NCI-H146 treated with DMSO at 0.1 percent for 48 hours (cell line): ENCODE results near the gene CUX1.
"Not testable (repeated sequence)": the region's sequence is repeated elsewhere in the genome, so short reads cannot be mapped to it uniquely, and the experiment has no call there.

ENCODE experiments used
- DNase-seq: peaks from one replicate; lab custom pipeline; 2025; ENCODE audit not compliant: unreplicated experiment; lab: John Stamatoyannopoulos, UW

The CUX1 gene

DNA sequence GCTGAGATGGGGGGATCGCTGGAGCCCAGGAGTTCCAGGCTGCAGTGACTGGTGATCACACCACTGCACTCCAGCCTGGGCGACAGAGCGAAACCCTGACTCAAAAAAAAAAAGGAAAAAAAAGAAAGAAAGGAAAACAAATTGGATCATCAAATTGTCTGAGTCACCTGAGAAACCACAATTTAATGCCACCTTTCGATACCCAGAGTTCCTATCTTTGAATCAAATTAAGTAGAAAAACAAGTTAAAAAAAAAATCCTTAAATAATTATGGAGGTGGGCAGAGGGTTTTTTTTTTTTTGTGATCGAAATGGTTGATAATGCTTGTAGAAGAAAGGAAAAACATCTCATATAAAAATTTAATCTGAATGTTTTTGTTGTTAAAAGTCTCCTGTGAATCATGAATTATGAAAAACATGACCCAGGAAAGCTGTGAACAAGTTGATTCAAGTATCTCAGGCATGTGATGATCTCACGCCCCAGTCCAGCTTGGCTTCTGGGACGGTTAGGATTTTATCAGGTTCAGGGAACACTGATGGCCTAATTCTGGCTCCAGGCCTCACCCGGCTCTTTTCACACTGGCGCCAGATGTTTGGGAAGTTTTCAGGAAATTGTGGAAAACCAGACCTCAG, 25.3 kb upstream of the CUX1 start:
- no peak for DNase-seq

DNA sequence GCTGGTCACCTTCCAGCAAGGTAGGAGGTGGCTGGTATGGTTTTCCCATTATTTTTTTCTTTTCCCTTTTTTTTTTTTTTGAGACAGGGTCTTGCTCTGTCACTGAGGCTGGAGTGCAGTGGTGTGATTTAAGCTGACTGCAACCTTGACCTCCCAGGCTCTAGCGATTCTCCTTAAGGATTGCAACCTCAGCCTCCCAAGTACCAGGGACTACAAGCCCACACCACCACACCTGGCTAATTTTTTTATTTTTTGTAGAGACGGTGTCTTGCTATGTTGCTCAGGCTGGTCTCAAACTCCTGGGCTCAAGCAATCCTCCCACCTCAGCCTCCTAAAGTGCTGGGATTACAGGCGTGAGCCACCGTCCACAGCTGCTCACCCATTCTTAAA, 24.7 kb upstream of the CUX1 start:
- DNase-seq, result not testable (repeated sequence)

DNA sequence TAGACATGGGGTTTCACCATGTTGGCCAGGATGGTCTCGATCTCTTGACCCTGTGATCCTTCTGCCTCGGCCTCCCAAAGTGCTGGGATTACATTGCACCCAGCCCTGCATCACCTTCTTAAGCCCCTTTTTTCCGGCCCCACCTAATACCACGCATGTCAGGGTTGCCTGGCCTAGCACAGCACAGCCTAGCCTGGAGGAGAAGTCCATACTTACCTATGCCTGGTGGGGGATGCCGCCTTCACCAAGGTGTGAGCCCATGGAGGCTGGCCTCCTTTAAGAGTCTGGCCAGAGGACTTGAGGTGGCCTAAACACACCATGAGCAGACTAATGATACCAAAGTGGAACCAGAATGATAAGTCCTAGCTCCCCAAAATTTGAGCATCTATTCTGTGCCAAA, 22.0 kb upstream of the CUX1 start:
- DNase-seq, result no peak

DNA sequence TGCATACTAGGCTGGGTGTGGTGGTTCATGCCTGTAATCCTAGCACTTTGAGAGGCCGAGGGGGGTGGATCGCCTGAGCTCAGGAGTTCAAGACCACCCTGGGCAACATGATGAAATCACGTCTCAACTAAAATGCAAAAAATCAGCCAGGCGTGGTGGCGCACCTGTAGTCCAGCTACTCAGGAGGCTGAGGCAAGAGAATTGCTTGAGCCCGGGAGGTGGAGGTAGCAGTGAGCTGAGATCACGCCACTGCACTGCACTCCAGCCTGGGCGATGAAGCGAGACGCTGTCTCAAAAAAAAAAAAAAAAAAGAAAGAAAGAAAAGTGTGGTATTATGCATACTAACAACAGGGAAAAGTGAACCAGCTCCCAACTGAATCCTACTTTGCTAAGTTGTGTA, 19.3 kb upstream of the CUX1 start:
- DNase-seq, result not testable (repeated sequence)

DNA sequence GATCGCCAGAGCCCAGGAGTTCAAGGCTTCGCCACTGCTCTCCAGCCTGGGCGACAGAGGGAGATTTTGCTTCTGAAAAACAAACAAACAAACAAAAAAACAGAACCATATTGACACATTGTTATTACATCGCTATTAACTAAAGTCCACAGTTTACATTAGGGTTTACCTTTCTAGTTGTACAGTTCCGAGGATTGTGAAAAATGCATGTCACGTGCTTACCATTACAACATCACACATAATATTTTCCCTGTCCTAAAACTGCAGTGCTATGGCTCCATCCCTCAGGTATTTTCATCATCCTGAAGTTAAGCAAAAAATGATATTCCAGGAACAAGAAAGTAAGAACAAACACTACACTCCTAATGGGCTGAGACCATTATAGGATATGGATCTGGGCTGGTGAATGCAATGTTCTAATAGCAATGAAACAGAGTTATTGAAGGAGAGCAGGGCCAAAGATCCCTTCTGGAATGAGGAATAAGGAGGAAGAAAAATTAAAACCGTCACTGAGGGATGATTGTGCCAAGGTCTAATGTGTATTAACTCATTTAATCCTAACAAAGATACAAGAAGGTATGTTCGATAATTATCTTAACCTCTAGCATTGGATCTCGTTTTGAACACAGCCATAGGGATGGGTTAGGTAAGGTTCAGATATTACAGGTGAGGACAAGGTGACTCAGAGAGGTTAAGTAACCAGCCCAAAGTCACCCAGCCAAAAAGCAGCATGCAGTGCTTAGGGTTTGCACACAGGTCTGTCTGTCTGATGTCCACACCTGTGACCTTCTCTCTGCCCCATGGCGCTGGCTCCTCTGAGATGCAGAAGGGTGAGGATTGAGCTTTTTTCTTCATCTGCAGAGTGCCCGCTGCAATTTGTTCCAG, 14.0 kb upstream of the CUX1 start:
- no peak for DNase-seq

DNA sequence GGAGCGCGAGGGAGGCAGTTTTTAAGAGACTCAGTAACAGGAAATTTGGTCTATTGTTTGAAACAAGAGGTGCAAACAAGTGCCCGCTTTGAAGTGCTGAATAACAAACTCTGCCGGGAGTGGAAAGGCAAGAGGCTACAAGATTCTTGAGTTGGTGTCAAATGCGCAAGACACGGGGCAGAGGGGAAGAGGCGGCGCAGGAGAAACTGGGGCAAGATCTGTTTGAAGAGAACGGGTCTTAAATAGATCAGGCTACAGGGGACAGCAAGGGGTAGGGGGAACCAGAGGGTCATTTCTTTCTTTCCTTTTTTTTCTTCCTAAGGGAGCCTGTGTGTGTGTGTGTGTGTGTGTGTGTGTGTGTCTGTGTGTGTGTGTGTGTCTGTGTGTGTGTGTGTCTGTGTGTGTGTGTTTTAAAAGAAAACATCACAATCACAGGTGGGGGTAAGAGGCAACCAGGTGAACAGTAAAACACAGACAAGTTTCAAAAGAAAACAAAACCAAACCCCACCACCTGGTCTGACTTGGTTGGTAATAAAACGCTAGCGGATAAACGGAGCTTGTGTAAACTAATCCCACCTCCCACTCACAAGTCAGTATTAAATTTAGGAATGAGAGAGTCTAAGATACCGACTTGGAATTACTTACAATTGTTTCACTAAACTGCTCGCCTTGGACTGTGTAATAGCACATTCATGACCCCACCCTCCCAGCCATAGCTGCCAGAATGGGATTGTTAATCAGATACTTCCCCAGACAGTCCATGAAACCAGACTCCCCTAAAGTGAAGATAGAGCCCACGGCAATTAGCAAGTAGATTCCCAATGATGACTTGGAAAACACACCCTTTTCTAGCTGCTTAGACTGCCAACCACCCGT, 13.1 kb upstream of the CUX1 start:
- no peak for DNase-seq

DNA sequence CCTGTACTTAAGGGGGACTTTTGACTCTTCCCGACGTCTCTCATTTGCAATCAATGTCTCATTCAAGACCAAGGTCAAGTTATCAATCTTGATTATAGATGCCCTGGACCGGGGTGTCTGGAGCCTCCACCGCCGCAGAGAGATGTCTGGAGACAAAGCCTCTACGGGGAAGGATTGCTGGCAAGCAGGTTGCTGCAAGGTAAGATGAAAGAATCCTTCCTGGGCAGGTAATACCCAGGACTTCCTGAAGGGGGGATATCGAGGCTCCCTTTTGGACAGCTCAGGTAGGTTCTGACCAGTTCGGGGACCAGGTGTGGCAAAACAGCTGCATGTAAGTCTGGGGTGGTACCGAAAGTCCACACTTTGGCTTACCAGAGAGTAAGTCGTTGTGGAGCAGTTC, 12.5 kb upstream of the CUX1 start:
- DNase-seq, result no peak

DNA sequence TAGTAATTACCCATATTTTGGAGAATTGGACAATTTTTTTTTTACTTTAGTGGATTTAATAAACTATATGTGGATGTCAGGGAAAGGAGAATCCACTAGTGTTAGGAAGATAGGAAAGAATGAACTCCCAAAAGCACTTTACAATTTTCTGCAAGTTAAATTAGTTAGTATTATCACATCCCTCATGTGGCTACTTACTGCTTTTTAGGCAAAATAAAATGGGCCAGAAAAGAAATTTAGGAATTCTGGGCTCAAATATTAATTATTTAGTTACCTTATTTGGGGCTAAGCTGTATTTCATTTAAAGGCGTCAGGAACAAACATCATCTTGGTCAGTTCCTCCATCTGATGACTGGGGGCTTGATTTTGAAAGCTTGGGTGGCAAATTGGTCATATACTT, 4.8 kb upstream of the CUX1 start:
- DNase-seq, result no peak

DNA sequence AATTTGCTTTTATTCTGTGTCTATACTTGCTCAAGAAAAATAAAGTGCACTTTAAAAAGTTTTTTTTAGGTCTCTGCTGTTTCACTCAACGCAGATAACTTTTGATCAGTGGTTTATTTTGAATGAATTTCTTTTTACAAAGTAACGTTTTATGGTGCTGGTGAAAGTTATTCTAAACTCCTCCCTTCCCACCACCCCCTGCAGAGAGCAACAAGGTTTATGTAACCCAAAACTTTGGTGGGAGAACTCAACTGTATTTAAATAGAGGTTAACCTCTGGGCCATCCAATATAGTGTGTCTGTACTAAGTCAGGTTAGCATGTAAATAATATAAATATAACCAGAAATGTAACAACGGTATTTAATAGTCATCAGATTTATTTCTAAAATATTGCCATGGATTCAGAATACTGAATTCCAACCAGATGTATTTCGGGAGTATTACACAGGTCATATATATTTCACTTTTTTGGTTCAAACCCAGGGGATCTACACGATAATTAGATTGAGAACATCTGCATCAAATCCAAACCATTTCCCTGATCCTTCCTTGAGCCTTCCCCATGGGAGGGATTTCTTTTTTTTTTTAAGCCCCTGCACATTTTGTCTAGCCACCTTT, 3.9 kb upstream of the CUX1 start:
- no peak for DNase-seq

DNA sequence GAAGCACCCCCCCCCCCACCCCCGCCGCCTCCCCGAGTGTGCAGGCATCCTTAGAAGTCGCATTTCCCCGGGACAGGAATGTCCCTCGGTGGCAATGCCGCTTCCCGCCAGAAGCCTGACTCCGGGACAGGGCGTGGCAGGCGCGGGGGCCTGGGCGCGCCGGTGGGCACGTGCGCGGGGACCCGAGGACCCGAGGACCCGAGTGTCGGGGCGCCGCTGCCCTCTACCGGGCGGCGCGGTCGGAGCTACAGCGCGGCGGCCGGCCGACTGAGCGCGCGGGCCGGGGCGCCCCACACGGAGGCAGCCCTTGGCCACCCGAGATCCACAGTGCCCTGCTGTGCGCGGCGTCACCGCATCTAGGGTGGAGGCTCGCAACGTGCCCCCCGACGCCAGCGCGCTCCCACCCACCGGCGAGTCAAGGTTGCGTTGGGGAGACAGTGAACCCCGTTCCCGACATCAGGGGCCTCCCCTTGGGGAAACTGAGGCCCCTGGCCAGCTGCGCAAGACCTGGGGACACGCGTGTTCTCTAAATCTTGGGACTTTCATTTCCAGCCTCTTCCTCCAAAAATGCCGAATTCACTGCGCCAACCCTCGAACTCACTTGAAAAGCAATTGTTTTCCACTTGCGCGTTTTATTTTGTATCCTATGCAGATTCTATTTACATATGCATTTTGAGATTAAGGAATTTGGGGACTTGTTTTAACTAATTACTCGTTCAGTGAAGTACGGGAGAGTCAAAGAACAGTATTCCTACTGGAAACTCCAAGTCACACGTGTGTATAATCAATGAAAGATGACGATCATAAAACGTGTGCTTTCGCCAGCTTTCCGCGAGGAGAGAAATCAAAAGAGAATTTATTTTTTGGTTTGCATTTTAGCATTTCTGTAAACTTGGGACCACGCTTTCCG, 3.1 kb upstream of the CUX1 start:
- DNase-seq, result no peak

DNA sequence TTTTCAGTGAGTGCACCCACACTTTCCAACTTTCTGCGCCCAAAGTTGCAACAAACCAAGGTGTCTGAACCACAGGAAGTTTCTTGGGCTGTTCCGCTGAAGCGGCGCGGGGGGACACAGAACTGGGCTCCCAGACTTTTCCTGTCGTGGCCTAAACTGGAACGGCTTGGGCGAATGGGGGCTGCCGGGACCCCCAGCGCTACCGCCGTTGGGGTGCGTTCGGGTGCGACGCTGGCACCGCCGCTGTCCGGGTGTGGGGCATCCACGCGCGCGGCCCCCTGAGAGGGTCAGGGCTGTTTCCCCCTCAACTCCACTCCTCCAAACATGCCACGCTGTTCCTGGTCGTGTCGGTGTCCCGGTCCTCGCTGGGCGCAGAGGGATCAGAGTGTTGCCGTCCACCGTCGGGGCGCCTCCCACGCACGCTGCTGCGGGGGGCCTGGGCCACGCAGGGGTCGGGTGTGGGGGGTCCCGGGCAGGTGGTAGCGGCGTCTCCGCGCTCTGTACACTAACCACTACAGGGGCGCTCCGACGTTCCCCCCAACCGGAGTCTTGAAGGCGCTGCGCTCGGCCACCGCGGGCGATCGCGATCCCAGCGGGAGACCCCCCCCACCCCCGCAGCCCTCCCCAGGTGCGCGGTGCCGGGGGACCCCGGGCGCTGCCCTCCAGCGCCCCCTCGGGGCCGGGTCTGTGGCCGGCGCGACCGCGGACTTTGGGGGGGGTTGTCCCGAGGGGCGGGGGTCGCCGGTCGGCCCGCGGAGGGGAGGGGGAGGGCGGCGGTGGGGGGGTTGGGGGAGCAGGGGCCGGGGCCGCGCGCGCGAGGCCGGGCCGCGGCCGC, 2.2 kb upstream of the CUX1 start:
- no peak for DNase-seq

DNA sequence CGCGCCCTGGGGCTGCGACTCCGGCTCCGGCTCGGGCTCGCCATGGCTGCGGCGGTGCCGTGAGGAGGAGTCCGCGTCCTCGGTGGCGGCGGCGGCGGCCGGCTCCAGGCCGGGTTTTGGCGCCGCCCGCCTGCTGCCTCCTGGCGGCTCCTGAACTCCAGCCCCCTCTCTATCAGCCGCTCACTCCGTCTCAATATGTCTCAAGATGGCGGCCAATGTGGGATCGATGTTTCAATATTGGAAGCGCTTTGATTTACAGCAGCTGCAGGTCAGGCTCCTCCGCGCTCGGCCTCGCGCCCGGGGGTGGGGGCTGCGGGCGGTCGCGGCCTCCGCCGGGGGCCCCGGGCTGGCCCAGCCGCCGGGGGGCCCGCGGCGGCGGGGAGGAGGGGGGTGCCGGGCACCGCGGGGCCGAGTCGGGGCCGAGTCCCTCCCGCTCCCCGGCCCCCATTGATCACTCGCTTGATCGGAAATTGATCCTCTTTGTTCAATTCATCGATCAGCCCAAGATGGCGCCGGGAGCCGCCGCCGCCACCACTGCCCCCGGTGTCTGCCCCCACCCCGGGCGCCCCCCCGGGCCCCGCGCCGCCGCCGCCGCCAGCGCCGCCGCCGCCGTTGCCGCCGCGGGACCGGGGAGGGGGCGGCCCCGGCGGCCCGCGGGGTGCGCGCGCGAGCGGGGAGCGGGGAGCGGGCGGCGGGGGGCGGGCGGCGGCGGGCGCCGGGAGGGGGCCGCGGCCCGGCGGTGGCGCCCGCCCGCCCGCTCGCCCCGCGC, 1.4 kb upstream of the CUX1 start:
- peak; percentile 75 for DNase-seq

DNA sequence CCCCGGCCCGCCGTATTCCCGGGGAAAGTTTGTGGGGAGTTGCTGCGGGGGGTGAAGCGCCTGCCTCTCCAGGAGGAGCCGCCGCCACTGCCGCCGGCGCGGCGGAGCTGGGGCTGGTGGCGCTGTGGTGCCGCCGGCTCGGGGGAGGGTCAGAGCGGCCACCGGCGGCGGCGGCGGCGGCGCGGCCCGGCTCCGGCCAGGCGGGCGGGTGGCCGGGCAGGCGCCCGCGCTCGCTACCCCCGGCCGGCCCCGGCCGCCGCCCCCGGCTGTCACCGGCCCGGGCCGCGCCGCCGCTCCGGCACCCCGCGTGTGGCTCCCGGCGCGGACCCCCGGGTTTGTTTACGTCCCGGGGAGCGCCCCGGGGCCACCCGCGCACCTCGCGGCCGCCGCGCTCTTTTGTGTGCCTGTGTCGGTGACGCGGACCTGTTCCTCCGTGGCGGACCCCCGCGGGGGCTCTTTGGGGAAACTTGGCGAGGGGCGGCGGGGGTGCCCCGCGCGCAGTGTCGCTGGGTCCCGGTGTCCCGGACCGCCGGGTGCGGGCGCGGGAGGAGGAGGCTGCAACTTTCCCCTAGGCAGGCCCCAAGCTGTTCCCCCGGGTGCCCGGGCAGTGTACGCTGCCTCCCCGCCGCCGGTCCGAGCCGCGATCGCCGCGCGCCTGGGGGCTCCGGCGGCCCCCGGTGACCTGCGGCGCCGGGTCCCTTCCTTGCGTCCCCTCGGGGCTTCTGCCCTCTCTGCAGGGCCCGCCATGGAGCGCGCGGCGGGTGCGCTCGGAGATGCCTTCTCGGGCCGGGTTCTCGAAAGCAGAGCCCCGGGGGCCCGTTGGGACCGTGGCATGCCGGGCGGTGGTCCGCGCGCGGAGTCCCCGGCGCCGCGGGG, 593 bp upstream of the CUX1 start:
- DNase-seq, result no peak

DNA sequence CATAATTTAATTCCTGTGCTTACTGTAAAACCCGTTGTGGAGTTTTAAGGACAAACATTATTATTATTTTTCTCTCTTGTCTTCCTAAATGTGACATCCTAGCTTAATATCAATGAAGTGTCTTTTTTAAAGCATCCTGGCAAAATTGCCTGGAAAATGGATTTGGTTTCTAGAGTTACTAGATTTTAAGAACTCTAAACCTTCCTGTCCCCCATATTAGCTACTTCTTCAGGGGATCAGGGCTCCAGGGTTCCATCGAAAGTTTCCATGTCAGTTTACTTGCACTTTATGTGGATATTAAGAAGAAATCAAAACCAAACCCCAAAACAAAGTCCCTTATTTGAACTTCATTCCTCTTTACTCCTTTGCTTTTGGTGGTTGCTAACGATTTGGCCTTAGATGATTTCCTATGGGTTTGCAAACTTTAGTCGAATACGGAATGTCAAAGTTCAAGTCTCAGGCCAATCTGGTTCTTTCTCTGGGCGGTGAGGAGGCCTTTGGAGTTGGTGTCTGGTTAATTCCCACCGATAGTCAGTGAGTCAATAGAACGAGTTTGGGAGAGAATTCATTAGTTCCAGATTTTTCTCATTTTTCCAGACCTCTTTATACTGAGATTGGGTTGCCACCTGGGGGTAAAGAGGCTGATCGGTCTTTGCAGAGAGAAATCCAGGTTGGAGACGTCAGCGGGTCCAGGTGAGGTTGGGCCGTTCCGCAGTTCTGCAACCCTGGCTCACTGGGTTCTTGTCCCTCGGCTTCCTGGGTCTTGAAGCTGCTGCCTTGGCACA, 1.1 kb downstream of the CUX1 start:
- no peak for DNase-seq

DNA sequence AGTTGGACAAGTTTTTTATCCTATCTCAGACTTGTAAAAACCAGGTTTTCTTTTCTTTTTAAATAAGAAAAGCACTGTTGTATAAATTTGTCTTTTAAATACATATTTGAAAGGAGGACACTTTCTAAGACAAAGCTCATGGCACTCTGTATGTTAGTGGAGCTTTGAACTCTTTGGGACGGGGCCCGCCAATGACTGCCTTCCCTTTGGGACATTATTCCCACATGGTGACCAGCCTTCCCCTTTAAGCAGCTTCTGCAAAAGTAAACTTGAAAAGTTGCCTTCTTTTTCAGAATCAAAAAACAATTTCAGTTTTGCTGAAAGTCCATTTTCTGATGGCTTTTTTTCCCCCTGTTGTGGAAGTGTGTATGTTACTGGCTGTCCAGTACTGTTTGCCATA, 1.8 kb downstream of the CUX1 start:
- no peak for DNase-seq

DNA sequence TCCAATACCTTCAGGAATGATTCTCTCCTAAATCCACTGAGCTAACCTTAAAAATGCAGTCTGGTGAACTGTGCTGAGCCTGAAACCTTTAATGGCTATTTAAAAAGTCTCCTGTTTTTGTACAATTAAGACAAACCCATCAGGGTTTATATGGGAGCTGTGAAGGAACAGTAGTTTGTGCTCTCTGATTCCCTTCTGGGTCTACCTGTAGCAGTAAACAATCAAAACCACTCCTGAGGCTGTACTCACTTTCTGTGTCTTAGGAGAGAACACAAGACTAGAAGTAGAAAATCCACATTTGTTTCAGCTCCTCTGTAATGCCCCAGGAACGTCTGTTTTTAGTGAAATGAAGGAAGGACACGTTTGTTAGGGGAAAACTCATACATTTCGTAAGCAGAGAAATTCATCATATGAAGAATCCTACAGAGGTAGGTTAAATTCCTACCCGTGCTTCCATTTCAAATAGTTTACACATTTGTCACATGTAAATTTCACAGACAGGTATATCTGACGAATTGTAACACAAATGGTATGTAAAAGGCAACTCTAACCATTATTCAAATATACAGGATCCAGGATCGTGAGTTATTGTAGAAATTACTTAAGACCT, 2.6 kb downstream of the CUX1 start:
- no peak for DNase-seq
